SU-DHL-6 (cell line): ENCODE measurements around the gene C10orf62.

ENCODE experiments used
- H2AFZ ChIP-seq: fragments of 200-600 bp; sonication (generic); 2 replicates; pipeline ENCODE4 v1.6.1; 2014; ENCODE audit warnings: low read depth, mild to moderate bottlenecking, moderate library complexity, mixed read lengths, antibody characterized with exemption, low read length; ENCODE audit not compliant: severe bottlenecking
- H3F3A ChIP-seq: fragments of 200-600 bp; shearing (Covaris generic); 2 replicates; pipeline ENCODE4 v1.6.0; 2016; ENCODE audit warnings: antibody characterized with exemption, mild to moderate bottlenecking; ENCODE audit not compliant: insufficient read depth
- H3K27ac ChIP-seq: fragments of 200-600 bp; sonication (generic); 2 replicates; pipeline ENCODE4 v1.5.1; 2016; ENCODE audit warnings: low read depth, mild to moderate bottlenecking, low read length, moderate library complexity, mixed read lengths
- H3K27me3 ChIP-seq: fragments of 200-600 bp; sonication (generic), shearing (Covaris generic); 2 replicates; pipeline ENCODE4 v1.6.0; 2014; ENCODE audit warnings: mild to moderate bottlenecking, low read length
- H3K36me3 ChIP-seq: fragments of 200-600 bp; sonication (generic); 2 replicates; pipeline ENCODE4 v1.6.1; 2014; ENCODE audit warnings: mild to moderate bottlenecking, low read length, mixed read lengths
- H3K4me2 ChIP-seq: fragments of 300-600, 200-600 bp; shearing (Covaris generic), sonication (generic); 2 replicates; pipeline ENCODE4 v1.6.0; 2014; ENCODE audit warnings: low read length, low read depth, mild to moderate bottlenecking; ENCODE audit not compliant: poor library complexity, severe bottlenecking
- H3K4me3 ChIP-seq: fragments of 200-600 bp; sonication (generic); 2 replicates; pipeline ENCODE4 v1.5.1; 2014; ENCODE audit warnings: antibody characterized with exemption, low read length, mild to moderate bottlenecking, mixed read lengths; ENCODE audit not compliant: insufficient read depth, poor library complexity, severe bottlenecking
- H3K79me2 ChIP-seq: fragments of 200-600 bp; sonication (generic); 2 replicates; pipeline ENCODE4 v1.6.1; 2014; ENCODE audit warnings: mild to moderate bottlenecking, low read length, moderate library complexity; ENCODE audit not compliant: insufficient read depth
- H3K9ac ChIP-seq: fragments of 200-600 bp; sonication (generic); 2 replicates; pipeline ENCODE4 v1.7.0; 2014; ENCODE audit warnings: mild to moderate bottlenecking, low read length
- H3K9me2 ChIP-seq: fragments of 200-600 bp; sonication (generic); replicated peaks from 2 replicates; pipeline ENCODE4 v1.6.1; 2014; ENCODE audit warnings: low read length; ENCODE audit not compliant: insufficient read depth
- H3K9me3 ChIP-seq: fragments of 200-600 bp; sonication (generic); 2 replicates; pipeline ENCODE4 v1.6.1; 2014; ENCODE audit warnings: low read length, mixed read lengths; ENCODE audit not compliant: insufficient read depth
- H4K20me1 ChIP-seq: fragments of 200-600 bp; sonication (generic); 2 replicates; pipeline ENCODE4 v1.6.1; 2014; ENCODE audit warnings: low read depth, mild to moderate bottlenecking, antibody characterized with exemption, low read length, moderate library complexity, mixed read lengths
- CTCF ChIP-seq: fragments of 200-600 bp; sonication (generic); IDR thresholded peaks from one replicate; pipeline ENCODE4 v1.5.1; 2017; ENCODE audit warnings: antibody characterized with exemption, mild to moderate bottlenecking, low read length, moderate library complexity; ENCODE audit not compliant: insufficient read depth, poor library complexity, severe bottlenecking
- EZH2phosphoT487 ChIP-seq: fragments of 200-600 bp; sonication (generic), shearing (Covaris generic); conservative IDR thresholded peaks from 2 replicates; pipeline ENCODE4 v1.6.1; 2018; ENCODE audit warnings: mild to moderate bottlenecking, antibody characterized with exemption, low read length, moderate library complexity, mixed read lengths

C10orf62 gene

GRCh38 chr10:97543025-97543546 lies 46.4 kb upstream of the C10orf62 start:
- H3K4me3 ChIP-seq: no peak overlapping the region
- no peaks in the 10 kb centered on the region for H3K36me3 ChIP-seq
- H4K20me1 ChIP-seq: no peaks in the 10 kb centered on the region
- no peaks in the 10 kb centered on the region for H3K27me3 ChIP-seq
- no peak overlapping the region for H2AFZ ChIP-seq
- no peak overlapping the region for H3K9ac ChIP-seq
- H3F3A ChIP-seq: no peaks in the 10 kb centered on the region
- H3K79me2 ChIP-seq: no peaks in the 10 kb centered on the region
- TF ChIP-seq EZH2phosphoT487 (no peak), CTCF (no peak)
- H3K27ac ChIP-seq: no peak overlapping the region
- H3K9me3 ChIP-seq: no peaks in the 10 kb centered on the region
- no peaks in the 10 kb centered on the region for H3K9me2 ChIP-seq
- H3K4me2 ChIP-seq: no peak overlapping the region

- H3K79me2 ChIP-seq: no peaks in the 10 kb centered on the region
Measured at GRCh38 chr10:97546456-97547270, 42.9 kb upstream of the C10orf62 start.

GRCh38 chr10:97547271-97547600 lies 42.3 kb upstream of the C10orf62 start:
- H3K4me2 ChIP-seq: no peak overlapping the region
- no peaks in the 10 kb centered on the region for H4K20me1 ChIP-seq
- no peaks in the 10 kb centered on the region for H3K79me2 ChIP-seq
- no peaks in the 10 kb centered on the region for H3F3A ChIP-seq
- H3K27me3 ChIP-seq: no peaks in the 10 kb centered on the region
- TF ChIP-seq EZH2phosphoT487: no peak
- TF ChIP-seq CTCF: no peak
- no peaks in the 10 kb centered on the region for H3K9me3 ChIP-seq
- H3K27ac ChIP-seq: no peak overlapping the region
- H3K4me3 ChIP-seq: no peak overlapping the region
- H3K9ac ChIP-seq: no peak overlapping the region
- no peak overlapping the region for H2AFZ ChIP-seq
- no peaks in the 10 kb centered on the region for H3K9me2 ChIP-seq
- H3K36me3 ChIP-seq: no peaks in the 10 kb centered on the region

More at GRCh38 chr10:97546456-97547270, 42.9 kb upstream of the C10orf62 start:
- no peaks in the 10 kb centered on the region for H3F3A ChIP-seq
- H3K9me3 ChIP-seq: no peaks in the 10 kb centered on the region
- no peak overlapping the region for H3K9ac ChIP-seq
- H4K20me1 ChIP-seq: no peaks in the 10 kb centered on the region
- H3K36me3 ChIP-seq: no peaks in the 10 kb centered on the region
- H3K27ac ChIP-seq: no peak overlapping the region
- H3K4me2 ChIP-seq: no peak overlapping the region
- no peak overlapping the region for H2AFZ ChIP-seq
- H3K27me3 ChIP-seq: no peaks in the 10 kb centered on the region
- no peak overlapping the region for H3K4me3 ChIP-seq
- TF ChIP-seq CTCF (no peak), EZH2phosphoT487 (no peak)
- no peaks in the 10 kb centered on the region for H3K9me2 ChIP-seq
